Inflammatory macrophage treated with lipopolysaccharide for 1 hour (primary cell): ENCODE data around the gene TRAK2.
"Not testable (repeated sequence)": the region's sequence is repeated elsewhere in the genome, so short reads cannot be mapped to it uniquely, and the experiment has no call there.

ENCODE experiments used
- DNase-seq, 2 donors: peaks; one replicate each; pipeline ENCODE4 v3.0.0-alpha.2; 2020 to 2022

TRAK2 gene, protein sequence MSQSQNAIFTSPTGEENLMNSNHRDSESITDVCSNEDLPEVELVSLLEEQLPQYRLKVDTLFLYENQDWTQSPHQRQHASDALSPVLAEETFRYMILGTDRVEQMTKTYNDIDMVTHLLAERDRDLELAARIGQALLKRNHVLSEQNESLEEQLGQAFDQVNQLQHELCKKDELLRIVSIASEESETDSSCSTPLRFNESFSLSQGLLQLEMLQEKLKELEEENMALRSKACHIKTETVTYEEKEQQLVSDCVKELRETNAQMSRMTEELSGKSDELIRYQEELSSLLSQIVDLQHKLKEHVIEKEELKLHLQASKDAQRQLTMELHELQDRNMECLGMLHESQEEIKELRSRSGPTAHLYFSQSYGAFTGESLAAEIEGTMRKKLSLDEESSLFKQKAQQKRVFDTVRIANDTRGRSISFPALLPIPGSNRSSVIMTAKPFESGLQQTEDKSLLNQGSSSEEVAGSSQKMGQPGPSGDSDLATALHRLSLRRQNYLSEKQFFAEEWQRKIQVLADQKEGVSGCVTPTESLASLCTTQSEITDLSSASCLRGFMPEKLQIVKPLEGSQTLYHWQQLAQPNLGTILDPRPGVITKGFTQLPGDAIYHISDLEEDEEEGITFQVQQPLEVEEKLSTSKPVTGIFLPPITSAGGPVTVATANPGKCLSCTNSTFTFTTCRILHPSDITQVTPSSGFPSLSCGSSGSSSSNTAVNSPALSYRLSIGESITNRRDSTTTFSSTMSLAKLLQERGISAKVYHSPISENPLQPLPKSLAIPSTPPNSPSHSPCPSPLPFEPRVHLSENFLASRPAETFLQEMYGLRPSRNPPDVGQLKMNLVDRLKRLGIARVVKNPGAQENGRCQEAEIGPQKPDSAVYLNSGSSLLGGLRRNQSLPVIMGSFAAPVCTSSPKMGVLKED

DNA sequence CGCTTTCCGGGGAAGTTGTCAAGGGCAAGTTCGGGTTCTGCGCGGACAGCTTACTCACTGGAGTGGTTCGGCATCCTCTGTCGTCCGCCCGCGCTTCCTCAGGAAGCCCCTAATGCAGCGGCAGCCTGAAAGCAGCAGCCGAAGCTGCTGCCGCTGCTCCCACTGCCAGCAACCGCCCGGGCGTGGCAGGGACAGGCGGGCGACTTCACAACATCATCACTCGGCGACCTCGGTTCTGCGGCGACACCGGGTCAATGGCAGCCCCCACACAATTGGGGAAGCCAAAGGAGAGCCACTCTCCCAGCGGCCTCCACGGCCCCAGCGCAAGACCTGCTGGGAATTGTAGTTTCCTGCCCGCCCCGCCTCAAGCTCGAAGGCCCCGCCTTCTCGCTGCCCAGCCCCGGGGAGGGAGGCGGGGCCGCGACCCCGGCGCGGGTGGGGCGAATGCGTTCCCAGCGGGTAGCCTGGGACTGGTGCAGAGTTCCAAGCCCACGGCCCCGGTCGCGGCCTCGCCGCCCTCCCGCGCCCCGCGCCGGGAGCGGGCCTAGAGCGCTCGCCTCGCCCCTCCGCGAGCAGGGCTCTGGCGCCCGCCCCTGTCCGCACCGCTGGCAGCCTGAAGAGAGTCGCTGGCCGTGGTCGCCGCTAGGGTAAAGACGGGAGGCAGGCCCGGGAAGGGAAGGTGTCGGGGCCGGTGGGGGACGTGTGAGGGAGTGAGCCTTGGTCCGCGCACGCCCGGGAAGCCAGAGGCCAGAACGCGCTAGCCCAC lies at the start of gene TRAK2, which contains the start of gene STRADB:
TRAK2 (minus strand) TSS at position 167 of the 766 bp plus-strand sequence. CDS start 30,951 bp downstream, outside the sequence.
STRADB (plus strand) TSS at position 449 of the 766 bp plus-strand sequence. CDS start 3,101 bp downstream, outside the sequence.
- peak; percentile 95 for DNase-seq

DNA sequence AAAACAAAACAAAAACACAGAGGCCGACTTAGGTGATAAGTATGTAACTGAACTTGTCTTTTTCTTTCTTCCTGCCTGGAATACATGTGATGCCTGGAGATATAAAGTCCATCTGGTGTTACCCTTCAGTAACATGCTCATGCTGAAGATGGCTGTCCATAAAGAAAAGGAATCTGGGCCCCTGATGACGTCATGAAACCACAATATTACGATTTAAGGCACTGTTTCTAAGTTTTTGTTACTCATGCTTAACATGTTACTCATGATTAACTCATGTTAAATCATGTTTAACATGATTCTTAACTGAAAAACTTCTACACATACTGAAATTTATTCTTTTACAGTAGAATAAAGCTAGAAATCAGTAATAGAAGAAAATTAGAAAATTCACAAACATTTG lies 49.3 kb upstream of the TRAK2 start:
- peak in 1 of 2 donors; percentile 13 for DNase-seq

DNA sequence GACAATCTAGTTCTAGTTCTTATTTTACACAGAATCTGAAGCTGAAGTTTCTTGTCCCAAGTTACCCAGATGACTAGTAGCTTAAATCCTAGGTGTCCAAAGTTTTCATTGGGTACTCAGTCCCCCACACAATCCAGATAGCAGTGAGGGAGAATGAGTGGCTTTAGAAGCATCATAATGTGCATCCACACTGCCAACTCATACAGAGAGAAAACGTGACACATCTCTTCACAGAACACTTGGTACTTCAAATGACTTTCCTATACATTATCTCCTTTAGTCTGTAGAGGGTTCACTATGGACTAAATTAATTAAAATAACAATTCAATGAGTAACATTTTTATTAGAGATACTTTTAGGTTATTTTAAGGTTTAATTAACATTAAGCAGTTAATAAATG lies 45.5 kb upstream of the TRAK2 start:
- DNase-seq, result no peak

DNA sequence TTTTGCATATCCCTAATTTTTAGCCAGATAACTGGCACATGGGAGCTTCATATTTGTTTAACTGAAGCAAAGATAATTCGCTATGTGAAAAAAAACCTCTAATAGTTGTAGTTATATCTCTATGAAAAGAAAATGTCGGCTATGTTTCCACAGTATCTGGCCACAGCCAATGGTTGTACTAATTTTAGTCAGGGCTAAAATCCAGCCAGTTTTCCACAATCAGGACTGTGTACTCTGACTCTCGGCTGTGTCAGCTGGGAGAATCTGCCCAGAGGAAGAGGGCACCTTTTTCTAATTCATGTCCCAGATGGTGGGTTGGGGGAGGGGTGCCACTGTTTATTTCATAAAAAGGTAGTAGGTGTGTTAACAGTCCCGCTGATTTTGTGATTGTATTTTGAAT lies 39.0 kb upstream of the TRAK2 start:
- DNase-seq, result no peak

DNA sequence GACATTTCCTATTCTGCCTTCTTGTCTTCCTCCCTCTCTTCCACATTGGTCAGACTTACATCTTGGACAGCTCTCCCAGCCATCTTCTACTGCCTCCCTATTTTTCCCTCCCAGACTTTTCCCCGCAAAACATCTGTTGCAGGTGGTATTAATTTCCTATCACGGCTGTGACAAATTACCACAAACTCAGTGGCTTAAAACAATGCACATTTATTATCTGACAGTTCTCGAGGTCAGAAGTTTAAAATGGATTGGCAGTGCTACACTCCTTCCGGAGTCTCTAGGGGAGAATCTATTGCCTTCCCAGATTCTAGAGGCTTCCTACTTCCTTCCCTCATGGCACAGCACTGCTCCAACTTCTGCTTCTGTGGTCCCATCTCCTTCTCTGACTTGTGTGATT lies 33.5 kb upstream of the TRAK2 start:
- no peak for DNase-seq

DNA sequence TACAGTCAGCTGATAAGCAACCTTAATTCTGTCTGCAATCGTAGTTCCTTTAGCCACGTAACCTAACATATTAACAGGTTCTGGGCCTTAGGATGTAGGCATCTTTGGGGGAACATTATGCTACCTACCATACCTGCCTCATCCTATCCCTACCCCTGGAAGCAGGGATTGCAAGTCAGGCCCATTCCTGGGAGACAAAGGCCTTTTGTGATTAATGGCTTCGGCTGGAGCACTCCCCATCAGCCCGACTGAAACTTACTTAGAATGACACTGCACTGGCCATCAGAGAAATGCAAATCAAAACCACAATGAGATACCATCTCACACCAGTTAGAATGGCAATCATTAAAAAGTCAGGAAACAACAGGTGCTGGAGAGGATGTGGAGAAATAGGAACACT lies 32.5 kb upstream of the TRAK2 start:
- not testable (repeated sequence) for DNase-seq

DNA sequence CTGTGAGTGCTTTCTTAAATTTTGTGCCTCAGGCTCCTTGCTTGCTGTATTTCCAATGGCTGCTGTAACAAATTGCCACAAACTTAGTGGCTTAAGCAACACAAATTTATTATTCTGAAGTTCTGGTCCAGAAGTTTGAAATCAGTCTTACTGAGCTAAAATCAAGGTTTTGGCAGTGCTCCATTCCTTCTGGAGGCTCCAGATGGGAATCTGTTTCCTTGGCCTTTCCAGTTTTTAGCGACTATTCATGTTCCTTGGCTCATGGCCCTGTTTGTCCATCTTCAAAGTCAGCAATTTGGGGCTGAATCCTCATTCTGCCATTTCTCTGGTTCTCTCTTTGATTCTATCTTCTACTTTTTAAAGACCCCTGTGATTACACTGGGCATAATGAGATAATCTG lies 32.1 kb upstream of the TRAK2 start:
- no peak for DNase-seq

DNA sequence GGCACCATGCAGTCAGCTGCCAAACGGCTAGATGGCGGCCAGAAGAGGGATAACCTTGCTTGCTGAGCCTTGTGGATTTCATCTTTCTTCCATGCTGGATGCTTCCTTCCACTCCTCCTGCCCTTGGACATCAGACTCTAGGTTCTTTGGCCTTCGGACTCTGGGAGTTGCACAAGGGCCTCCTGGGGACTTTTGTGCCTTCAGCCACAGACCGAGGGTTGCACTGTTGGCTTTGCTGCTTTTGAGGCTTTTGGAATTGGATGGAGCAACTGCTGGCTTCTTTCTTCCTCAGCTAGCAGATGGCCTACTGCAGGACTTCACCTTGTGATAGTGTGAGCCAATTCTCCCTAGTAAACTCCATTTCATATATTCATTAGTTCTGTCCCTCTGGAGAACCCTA lies 31.3 kb upstream of the TRAK2 start:
- DNase-seq, result no peak

DNA sequence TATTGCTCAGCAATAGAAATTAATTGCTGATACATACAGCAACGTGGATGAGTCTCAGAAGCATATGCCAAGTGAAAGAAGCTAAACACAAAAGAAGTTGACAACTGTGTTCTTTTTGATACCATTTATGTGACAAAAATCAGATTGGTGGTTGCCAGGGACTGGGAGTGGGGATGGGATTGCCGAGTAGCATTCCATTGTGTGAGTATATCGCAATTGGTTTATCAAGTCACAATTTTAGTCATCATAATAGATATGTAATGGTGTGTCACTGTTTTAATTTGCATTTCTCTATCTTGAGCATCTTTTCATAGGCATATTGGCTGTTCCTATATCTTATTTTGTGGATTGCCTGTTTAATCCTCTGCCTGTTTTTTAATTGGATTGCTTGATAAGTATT lies 21.2 kb upstream of the TRAK2 start:
- DNase-seq, result no peak

DNA sequence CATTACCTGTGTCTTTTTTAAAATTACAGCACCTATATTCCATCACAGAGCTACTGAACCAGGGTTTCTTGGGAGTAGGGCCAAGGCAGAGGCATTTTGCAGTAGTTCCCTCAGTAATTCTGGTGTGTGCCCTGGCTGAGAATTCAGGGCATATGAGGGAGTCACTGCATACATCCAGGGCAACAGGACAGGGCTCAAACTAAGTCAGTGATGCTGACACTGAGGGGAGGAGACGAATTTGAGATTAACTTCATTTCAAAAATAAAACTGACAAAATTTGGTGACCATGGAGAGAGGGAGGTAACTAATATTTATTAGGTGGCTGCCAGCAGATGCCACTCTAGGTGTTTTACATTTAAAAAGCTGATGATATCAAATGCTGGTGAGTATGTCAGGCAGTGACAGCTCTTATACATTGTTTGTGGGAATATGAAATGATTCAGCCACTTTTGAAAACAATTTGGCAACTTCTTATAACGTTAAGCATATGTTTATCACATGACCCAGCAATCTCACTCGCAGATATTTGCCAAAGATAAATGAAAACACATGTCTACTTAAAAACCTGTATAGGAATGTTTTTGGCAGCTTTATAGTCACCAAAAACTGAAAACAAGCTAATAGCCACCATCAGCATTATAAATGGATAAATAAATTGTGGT lies 20.6 kb upstream of the TRAK2 start:
- no peak for DNase-seq

DNA sequence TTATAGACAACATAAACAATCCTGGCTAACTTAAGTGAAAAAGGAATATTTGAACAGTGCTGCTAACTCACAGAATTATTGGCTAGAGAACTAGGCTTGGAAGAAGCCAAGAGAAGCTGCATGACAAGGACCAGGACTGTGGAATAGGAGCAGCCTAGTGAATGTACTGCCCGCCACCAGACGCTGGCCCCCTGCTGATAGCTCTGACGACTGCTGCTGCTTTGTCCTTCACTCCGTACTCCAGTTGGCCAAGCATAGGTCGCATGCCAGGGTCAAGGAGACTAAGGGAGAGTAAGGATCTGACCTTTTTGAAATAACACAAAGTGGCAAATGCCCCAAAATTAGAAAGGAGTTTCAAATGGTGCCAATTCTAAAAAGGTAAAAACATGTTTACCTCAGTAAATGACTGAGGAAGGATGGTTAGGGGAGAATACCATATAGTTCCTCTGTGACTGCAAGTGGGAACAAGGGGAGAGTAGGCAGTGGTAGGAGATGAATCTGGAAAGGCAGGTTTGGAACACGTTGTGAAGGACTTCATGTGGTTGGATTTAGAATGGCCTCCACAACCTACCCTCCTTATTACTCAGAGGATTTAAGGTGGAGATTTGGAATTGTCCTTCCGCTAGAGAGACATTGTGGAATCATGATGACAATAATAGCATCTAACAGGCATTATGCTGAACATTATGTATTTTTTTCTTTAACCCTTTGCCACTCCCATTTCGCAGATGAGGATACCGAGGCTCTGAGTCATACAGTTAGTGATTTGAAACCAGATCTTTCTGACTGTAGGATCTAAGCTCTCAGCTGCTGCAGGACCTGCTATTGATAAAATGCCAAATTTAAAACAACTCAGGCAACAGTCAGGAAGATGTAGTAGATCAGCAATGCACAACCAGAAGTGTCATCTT lies 19.8 kb upstream of the TRAK2 start:
- DNase-seq, result no peak

DNA sequence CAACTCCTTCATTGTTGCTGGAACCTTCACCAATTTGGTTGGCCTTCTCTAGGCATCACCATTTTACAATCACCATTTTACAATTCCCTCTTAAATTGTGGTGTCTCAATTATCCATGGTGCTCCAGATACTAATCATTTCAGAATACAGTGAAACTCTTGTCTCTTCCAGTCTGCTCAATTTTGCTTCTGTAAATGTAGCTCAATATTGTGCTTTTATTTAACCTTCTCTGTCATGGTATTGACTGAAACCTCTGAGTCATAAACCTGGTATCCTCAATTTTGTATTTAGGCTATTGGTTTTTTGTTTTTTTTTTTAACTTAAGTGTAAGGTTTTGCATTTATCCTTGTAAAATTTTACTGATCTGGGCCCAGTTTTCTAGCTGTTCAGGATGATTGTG lies 16.4 kb upstream of the TRAK2 start:
- DNase-seq, result no peak

DNA sequence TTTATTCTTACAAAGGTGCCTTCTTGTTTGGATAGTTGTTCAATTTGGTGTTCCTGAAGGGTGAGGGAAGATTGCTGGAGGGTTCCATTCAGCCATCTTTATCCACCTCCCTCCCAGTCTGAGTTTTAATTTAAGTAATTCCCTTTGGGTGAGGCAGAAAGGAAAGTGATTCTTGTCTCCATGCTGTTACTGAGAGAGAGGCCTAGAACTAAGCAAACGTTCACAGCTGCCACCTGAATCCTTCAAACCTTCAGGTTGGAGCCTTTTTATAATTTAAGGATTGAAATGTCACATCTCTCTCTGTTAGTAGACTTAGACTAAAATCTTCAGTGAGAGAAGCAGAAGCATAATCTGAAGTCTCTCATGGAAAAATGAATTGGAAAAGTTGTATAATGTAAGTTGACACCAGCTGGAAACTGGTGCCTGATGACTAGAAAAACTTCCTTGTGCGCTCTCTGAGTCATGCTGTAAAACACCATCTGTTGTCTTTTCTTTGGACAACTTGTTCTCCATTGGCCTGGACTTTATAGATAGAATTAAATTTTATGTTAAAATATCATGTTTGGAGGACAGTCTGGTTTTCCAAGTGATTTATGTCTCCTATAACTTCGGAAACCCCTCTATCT lies 14.9 kb upstream of the TRAK2 start:
- DNase-seq, result no peak

DNA sequence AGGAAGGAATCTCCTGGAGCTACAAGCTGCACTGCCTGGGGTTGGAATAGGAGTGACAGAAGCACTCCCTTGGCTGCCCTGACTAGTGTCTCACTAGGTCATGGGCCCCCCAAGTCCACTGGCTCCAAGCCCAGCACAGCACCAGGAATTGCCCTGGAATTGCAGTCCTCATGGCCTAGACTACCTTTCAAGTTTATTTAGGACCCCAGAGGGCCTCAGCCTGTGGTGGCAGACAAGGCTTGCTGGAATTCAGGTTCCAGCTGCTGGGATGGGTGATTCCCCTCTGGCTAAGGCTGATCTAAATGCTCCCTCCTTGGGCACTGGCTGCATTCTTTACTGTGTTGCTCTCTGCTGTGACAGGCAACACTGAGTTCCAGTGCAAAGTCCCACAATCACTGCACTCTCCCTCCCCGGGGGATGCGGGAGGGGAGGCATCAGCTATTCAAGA lies 14.3 kb upstream of the TRAK2 start:
- no peak for DNase-seq

DNA sequence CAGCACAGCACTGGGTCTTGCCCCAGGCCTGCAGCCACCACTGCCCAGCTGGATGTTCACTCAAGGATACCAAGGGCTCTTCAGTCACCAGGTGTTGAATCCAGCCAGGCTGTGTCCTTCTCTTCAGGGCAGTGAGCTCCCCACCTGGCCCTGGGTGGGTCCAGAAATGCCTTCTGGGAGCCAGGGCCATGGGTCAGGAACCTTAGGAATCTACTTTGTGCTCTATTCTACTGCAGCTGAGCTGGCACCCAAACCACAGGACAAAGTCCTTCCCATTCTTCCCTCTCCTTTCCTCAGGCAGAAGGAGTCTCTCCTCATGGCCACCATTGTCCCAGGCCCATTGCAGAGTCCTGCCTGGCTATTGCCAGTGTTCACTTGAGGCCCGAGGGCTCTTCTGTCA lies 13.3 kb upstream of the TRAK2 start:
- DNase-seq, result no peak

DNA sequence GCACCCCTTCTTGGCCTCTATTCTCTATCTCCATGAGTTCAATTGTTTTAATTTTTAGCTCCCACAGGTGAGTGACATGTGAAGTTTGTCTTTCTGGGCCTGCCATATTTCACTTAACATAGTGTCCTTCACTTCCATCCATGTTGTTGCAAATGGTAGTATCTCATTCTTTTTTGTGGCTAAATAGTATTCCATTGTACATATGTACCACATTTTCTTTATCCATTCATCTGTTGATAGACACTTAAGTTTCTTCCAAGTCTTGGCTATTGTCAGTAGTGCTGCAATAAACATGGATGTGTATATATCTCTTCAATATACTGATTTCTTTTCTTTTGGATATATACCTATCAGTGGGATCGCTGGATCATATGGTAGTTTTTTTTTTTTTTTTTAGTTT lies 9.3 kb upstream of the TRAK2 start:
- DNase-seq, result no peak

DNA sequence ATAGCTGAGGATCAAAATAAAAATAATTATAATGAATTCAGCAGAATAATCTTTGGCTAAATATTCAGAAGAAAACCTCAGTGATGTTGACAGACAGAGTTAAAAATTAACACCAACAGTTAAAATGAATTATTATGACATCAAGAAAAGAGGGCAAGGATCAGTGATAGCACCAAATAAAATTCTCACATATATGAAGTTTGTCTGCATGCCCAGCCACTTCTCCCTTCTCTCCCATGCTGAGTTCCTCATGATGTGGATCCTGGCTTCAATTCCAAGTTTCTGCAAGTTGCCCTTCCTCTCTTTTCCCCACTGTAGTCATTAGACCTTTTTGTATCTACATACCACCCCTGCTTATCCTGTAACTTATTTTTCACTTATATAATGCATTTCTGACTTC lies 7.1 kb upstream of the TRAK2 start:
- no peak for DNase-seq

DNA sequence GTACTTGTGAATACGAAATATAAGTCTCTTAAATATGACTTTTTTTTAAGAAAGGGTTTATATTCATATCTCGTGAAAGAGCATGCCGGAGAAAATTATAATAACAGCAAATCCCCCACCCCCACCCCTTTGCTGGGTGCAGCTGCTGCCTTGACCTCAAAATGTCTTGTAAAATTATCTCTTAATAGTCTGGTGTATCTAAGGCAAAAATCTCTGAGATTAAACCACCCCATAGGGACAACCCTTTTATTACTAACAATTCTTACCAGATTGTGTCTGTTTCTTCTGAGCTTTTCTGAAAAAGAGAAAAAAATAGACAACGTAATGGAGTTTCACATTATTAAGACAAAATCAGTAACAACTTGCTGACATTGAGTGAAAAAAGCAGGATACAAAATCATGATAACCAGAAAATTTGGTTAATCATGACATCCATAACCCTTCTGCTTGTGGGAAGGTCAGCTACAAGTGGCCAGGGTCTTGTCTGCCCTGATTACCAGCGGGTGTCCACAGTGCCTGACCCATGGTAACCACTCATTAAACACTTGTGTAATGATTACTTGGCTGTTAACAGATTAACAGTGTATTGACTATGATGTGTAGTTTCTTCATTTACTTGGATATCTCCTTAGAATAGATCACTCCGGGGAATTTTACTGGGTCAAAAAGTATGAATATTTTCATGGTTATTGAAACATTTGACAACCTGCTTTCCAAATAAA lies 1.8 kb upstream of the TRAK2 start:
- DNase-seq, result no peak

DNA sequence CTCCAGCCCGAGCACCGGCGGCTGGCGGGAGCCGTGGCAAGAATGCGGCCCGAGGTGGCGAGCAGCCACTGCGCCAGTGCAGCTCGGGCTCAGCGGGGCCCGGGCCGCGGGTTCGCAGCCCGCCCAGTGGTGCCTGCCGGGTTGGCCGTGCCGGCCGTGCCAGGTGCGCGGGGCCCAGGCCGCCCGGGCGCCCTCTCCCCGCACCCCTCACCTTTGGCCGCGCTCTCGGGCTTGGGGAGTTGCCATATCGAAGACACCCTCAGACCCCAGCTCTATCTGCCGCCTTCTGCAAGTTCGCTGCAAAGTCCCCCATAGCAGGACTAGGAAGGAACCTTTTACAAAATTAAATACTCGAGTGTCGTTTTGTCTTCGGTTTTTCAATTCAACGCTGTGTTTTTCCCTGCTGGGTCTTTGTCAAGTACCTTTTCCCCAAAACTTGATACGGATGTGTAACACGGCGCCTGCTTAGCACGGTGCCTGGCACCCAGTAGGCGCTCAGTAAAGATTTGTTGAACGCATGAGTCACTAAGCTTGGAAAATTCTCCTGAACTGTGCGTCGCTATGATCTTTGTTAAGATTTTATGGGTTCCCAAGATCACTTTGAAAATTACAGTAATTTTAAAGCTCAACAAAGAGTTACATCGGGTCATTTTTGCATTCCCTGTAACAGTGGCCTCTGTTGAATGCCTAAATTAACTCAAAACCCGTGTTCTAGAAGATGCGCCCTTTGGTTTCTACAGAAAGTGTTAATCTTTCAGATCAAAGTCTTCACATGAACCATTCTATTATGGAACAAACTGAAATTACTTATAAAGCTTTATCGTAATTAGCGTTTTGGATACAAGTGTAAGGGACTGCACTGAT lies 1.0 kb upstream of the TRAK2 start:
- peak in 1 of 2 donors; percentile 18 for DNase-seq
